ENCODE measurements around the gene NIPBL. TPM values are rescaled to one million over a fixed set of nuclear protein-coding genes. Genes with fewer than 3 reads are reported as not detected.
"Not testable (repeated sequence)": the region's sequence is repeated elsewhere in the genome, so short reads cannot be mapped to it uniquely, and the experiment has no call there.

The NIPBL gene
- polyA plus RNA-seq, 4 donors: 57.9 to 83.6 (median 73.0) TPM

GRCh38 chr5:37013181-37013580, 136.6 kb downstream of the NIPBL start:
- DNase-seq (ENCODE audit: low read depth in 4 of 4, low spot score in 3 of 4): not testable (repeated sequence)

- no peak for DNase-seq (ENCODE audit: low read depth in 4 of 4, low spot score in 3 of 4)
Observed at GRCh38 chr5:37014321-37014720, 137.8 kb downstream of the NIPBL start.

GRCh38 chr5:37015795-37016666, 139.5 kb downstream of the NIPBL start:
- no peak for DNase-seq (ENCODE audit: low read depth in 4 of 4, low spot score in 3 of 4)

GRCh38 chr5:37028910-37029309, 152.3 kb downstream of the NIPBL start:
- no peak for DNase-seq (ENCODE audit: low read depth in 4 of 4, low spot score in 3 of 4)

GRCh38 chr5:37029436-37029835, 152.9 kb downstream of the NIPBL start:
- DNase-seq (ENCODE audit: low read depth in 4 of 4, low spot score in 3 of 4): no peak

GRCh38 chr5:37034955-37035354, 158.4 kb downstream of the NIPBL start:
- no peak for DNase-seq (ENCODE audit: low read depth in 4 of 4, low spot score in 3 of 4)

- DNase-seq (ENCODE audit: low read depth in 4 of 4, low spot score in 3 of 4): no peak
Observed at GRCh38 chr5:37037840-37038239, 161.3 kb downstream of the NIPBL start.

GRCh38 chr5:37039824-37040223, 163.3 kb downstream of the NIPBL start:
- DNase-seq (ENCODE audit: low read depth in 4 of 4, low spot score in 3 of 4): no peak

GRCh38 chr5:37043693-37044092, 167.1 kb downstream of the NIPBL start:
- no peak for DNase-seq (ENCODE audit: low read depth in 4 of 4, low spot score in 3 of 4)

- DNase-seq (ENCODE audit: low read depth in 4 of 4, low spot score in 3 of 4): no peak
Observed at GRCh38 chr5:37044120-37044519, 167.6 kb downstream of the NIPBL start.

GRCh38 chr5:37045703-37046102, 169.1 kb downstream of the NIPBL start:
- no peak for DNase-seq (ENCODE audit: low read depth in 4 of 4, low spot score in 3 of 4)

GRCh38 chr5:37047947-37048346, 171.4 kb downstream of the NIPBL start:
- DNase-seq (ENCODE audit: low read depth in 4 of 4, low spot score in 3 of 4): no peak

- no peak for DNase-seq (ENCODE audit: low read depth in 4 of 4, low spot score in 3 of 4)
Observed at GRCh38 chr5:37054391-37054790, 177.8 kb downstream of the NIPBL start.

GRCh38 chr5:37055383-37055990, 178.9 kb downstream of the NIPBL start:
- DNase-seq (ENCODE audit: low read depth in 4 of 4, low spot score in 3 of 4): no peak

- DNase-seq (ENCODE audit: low read depth in 4 of 4, low spot score in 3 of 4): no peak
Observed at GRCh38 chr5:37056762-37057161, 180.2 kb downstream of the NIPBL start.

- no peak for DNase-seq (ENCODE audit: low read depth in 4 of 4, low spot score in 3 of 4)
Observed at GRCh38 chr5:37060030-37060429, 183.5 kb downstream of the NIPBL start.

- no peak for DNase-seq (ENCODE audit: low read depth in 4 of 4, low spot score in 3 of 4)
Observed at GRCh38 chr5:37063739-37064138, 187.2 kb downstream of the NIPBL start.

- DNase-seq (ENCODE audit: low read depth in 4 of 4, low spot score in 3 of 4): no peak
Observed at GRCh38 chr5:37064442-37064841, 187.9 kb downstream of the NIPBL start.

GRCh38 chr5:37071487-37071886, 194.9 kb downstream of the NIPBL start:
- DNase-seq (ENCODE audit: low read depth in 4 of 4, low spot score in 3 of 4): no peak

GRCh38 chr5:37071901-37072581, 195.5 kb downstream of the NIPBL start:
- no peak for DNase-seq (ENCODE audit: low read depth in 4 of 4, low spot score in 3 of 4)

- no peak for DNase-seq (ENCODE audit: low read depth in 4 of 4, low spot score in 3 of 4)
Observed at GRCh38 chr5:37075399-37075950, 198.9 kb downstream of the NIPBL start.

Data from left renal pelvis (tissue), 4 donors.